GM13976 (cell line): Measurements from ENCODE around the gene NLGN1.

Source experiments
- DNase-seq: peaks from one replicate; pipeline ENCODE4 v3.0.0; 2012; ENCODE audit warnings: low spot score
- in situ Hi-C: fragments of 300-500 bp; cut with MboI; formaldehyde crosslinking; loops from one replicate; pipeline ENCODE4 v1.12.0; 2022; ENCODE audit warnings: low sequenced_read_pairs, mixed read lengths, inconsistent platforms; ENCODE audit not compliant: unreplicated experiment
- TF ChIP-seq, protein P1 (sequence below): IDR thresholded peaks from 2 replicates; pipeline ENCODE4 v1.5.1; 2012; ENCODE audit warnings: borderline replicate concordance, mild to moderate bottlenecking; ENCODE audit not compliant: insufficient read depth; ENCODE audit errors: extremely low read depth, missing control alignments, control extremely low read depth

NLGN1 gene

DNA sequence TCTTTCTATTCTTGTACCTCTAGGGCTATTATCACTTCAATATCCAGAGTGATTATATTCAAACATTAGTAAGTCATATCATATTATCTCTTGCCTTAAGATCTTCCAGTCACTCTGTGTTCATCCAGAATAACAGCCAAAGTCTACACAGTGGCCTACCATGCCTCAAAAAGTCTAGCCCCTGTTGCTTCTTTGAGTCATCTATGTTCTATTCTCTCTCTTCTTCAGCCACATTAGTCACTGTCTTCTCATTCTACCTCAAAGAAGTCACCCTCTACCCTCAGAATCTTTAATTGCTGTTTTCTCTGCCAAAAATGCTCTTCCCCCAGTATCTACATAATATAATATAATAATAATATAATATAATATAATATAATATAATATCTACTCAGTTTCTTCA lies 356.0 kb downstream of the NLGN1 start:
- in situ Hi-C loops: no loop called here
- TF ChIP-seq, protein P1, sequence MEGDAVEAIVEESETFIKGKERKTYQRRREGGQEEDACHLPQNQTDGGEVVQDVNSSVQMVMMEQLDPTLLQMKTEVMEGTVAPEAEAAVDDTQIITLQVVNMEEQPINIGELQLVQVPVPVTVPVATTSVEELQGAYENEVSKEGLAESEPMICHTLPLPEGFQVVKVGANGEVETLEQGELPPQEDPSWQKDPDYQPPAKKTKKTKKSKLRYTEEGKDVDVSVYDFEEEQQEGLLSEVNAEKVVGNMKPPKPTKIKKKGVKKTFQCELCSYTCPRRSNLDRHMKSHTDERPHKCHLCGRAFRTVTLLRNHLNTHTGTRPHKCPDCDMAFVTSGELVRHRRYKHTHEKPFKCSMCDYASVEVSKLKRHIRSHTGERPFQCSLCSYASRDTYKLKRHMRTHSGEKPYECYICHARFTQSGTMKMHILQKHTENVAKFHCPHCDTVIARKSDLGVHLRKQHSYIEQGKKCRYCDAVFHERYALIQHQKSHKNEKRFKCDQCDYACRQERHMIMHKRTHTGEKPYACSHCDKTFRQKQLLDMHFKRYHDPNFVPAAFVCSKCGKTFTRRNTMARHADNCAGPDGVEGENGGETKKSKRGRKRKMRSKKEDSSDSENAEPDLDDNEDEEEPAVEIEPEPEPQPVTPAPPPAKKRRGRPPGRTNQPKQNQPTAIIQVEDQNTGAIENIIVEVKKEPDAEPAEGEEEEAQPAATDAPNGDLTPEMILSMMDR: no peak
- DNase-seq: no peak

DNA sequence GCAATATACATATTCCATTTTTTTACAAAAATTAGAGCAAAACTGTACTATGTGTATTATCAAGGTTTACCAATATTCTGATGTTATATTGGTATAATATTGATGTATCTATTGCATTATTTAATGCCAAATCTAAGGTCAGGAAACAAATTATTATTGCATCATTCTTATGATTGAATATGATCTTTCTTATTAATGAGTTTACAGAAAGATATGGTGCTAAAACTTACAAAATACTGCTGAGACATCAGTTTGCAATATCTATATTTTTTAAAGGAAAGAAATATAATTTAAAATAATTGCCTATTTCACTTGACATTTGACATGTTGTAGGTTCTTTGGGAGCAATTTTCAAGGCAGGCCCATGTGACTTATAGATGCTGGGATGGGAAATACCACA lies 357.6 kb downstream of the NLGN1 start:
- in situ Hi-C loops: no loop called here
- DNase-seq: no peak
- TF ChIP-seq, protein P1: no peak

DNA sequence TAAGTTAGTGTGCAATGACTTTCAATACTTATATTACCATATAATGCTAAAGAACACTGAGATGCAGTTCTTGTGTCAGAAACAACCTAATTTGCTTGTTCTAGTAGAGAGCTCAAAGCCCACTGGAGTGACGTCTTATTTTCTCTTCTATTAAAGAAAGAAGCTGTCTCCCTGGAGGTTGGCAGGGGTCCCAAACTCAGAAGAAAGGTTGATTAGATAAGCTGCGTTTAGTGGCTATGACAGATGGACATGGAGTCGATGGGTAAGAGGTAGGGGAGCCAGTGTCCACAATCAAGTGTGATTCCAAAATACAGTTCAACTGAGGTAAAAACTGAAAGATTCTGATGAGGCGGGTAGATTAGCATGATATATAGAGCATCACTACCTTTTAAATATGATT lies 363.6 kb downstream of the NLGN1 start:
- TF ChIP-seq, protein P1: no peak
- no peak for DNase-seq
- in situ Hi-C loops: no loop called here

DNA sequence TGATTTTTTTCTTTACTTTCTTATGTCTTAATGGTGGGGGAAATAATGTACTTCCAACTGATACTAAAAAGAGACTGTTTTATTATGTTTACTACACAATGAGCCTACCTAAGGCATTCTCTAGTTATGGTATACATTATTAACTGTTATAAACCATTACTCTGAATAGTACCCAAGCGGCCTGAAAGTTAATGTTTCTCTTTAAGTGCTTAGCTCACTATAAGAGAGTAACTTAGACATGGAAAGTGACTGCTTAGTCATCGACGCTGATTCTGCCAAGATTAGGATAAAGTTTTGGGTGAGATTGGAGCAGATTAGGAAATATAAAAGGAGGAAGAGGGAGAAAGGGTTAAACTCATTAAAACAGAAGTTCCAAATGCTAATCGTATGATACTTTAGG lies 365.0 kb downstream of the NLGN1 start:
- in situ Hi-C loops: no loop called here
- no peak for DNase-seq
- TF ChIP-seq, protein P1: no peak

DNA sequence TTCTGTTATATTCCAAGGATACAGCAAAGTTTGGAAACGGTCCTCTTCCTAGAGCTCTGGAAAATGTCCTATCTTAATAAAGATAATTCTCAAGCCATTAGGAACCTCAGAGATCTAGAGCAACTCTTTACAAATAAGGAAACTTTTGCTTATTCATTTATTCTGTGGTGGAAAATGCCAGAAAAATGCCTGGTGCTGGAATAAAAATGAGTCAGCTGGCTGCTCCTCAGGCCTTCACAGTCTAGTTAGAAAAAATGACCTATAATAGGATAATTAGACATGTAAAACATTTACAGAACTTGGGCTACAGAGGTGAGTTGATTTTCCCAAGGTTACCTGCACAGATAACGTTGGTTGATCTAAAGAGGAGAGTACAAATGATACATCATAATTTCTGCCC lies 372.5 kb downstream of the NLGN1 start:
- TF ChIP-seq, protein P1: no peak
- in situ Hi-C loops: no loop called here
- no peak for DNase-seq

DNA sequence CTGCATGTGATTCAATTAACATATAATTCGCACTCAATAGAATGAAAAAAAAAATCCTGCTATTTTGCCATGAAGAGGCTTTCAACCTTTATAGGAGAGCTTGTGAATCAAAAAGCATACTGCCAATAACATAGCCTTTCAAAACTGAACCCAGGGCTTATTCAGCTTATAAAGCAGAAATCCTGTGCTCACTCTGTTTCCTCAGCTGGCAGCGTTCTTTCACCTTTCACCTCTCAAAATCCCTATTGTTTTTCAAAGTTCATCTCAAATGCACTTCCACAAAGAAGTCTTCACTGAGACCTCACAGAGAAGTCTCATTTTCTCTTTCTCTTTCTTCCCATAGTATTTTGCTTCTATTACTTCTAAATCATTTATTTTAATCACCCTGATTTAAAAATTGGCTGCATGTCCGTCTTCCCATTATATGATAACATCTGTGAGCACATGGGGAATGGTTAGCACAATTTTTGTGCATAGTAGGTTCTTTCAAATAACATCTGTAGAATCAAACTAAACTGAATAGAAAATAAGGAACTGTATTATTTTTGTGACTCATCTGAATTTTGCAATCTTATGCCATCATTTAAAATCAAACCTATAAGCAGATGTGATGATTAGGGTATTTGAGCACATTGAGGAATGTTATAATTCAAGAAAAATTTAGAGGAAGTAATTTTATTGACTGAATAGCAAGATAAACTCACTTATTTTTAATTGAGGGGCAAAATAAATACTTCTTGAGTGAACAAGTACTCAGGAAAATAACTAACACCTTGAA lies 373.4 kb downstream of the NLGN1 start:
- TF ChIP-seq, protein P1: no peak
- in situ Hi-C loops: no loop called here
- DNase-seq: no peak
